Ovary (tissue), 3 donors: ENCODE results near the gene SPATA16.

ENCODE experiments used
- POLR2A ChIP-seq: fragments of 450-650 bp; IDR thresholded peaks from one replicate; pipeline ENCODE4 v1.6.1; 2017; ENCODE audit warnings: antibody characterized with exemption, mild to moderate bottlenecking, moderate library complexity
- TF ChIP-seq, protein P1 (sequence below), 3 donors: fragments of 450-650 bp in 2 of 3; fragments of 200-600 bp in 1 of 3; IDR thresholded peaks; one replicate each; pipeline versions ENCODE4 v1.5.1 to v1.8.0; 2016 to 2022; ENCODE audit warnings: antibody characterized with exemption in 3 of 3, mild to moderate bottlenecking in 1 of 3
- donor health status: DM: no; HTN: no; CAD: no.

DNA sequence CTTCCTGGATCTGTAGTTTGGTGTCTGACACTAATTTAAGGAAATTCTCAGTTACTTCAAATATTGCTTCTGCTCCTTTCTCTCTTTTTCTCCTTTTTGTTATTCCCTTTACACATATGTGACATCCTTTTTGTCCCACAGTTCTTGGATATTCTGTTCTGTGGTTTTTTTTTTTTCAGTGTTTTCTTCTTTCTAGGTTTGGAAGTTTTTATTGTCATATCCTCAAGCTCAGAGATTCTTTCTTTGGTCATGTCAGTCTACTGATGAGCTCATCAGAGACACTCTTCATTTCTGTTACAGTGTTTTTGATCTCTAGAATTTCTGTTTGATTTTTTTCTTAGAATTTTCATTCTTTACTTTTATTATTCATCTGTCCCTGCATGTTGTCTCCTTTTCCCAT lies 140.5 kb downstream of the SPATA16 start:
- TF ChIP-seq, protein P1, sequence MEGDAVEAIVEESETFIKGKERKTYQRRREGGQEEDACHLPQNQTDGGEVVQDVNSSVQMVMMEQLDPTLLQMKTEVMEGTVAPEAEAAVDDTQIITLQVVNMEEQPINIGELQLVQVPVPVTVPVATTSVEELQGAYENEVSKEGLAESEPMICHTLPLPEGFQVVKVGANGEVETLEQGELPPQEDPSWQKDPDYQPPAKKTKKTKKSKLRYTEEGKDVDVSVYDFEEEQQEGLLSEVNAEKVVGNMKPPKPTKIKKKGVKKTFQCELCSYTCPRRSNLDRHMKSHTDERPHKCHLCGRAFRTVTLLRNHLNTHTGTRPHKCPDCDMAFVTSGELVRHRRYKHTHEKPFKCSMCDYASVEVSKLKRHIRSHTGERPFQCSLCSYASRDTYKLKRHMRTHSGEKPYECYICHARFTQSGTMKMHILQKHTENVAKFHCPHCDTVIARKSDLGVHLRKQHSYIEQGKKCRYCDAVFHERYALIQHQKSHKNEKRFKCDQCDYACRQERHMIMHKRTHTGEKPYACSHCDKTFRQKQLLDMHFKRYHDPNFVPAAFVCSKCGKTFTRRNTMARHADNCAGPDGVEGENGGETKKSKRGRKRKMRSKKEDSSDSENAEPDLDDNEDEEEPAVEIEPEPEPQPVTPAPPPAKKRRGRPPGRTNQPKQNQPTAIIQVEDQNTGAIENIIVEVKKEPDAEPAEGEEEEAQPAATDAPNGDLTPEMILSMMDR (IDR thresholded peaks at IDR 0.05): no peak
- TF ChIP-seq POLR2A: no peak
